ENCODE data around the gene GAP43. TPM values are rescaled to one million over a fixed set of nuclear protein-coding genes. Genes with fewer than 3 reads are reported as not detected.

GAP43 gene
- total RNA-seq, 2 experiments from 2014 or later, result not detected

GRCh38 chr3:115635406-115635805 is 12.1 kb downstream of the GAP43 start:
- no peak for DNase-seq
- Mint-ChIP-seq H3K27me3 (peaks cover 6% of the 10 kb centered on the region), H3K36me3 (peaks cover 3% of the 10 kb centered on the region), H3K4me1 (peaks cover 5% of the 10 kb centered on the region), H3K4me3 (no peak overlapping the region), H3K9me3 (ENCODE audit: low read depth) (peaks cover 2% of the 10 kb centered on the region), H3K27ac (no peak overlapping the region)
- CTCF ChIA-PET, result no interaction called here
- ATAC-seq, result no peak

- H3K4me1 Mint-ChIP-seq, result peaks cover 5% of the 10 kb centered on the region
- peaks cover 2% of the 10 kb centered on the region for H3K9me3 Mint-ChIP-seq (ENCODE audit: low read depth)
- H3K27me3 Mint-ChIP-seq, result peaks cover 7% of the 10 kb centered on the region
- no peak for ATAC-seq
- H3K4me3 Mint-ChIP-seq, result no peak overlapping the region
- peaks cover 3% of the 10 kb centered on the region for H3K36me3 Mint-ChIP-seq
- H3K27ac Mint-ChIP-seq, result no peak overlapping the region
- no peak for DNase-seq
- CTCF ChIA-PET, result interaction anchor here (0.7 kb wide), 1 partner anchor 30 kb away, joined by 3 read pairs; no protein-coding TSS in a partner anchor
Observed at GRCh38 chr3:115638241-115638640, 14.9 kb downstream of the GAP43 start.

- CTCF ChIA-PET, result interaction anchor here (0.7 kb wide), 1 partner anchor 29 kb away, joined by 3 read pairs; no protein-coding TSS in a partner anchor
- H3K9me3 Mint-ChIP-seq (ENCODE audit: low read depth), result peaks cover 2% of the 10 kb centered on the region
- peaks cover 5% of the 10 kb centered on the region for H3K4me1 Mint-ChIP-seq
- peaks cover 3% of the 10 kb centered on the region for H3K36me3 Mint-ChIP-seq
- no peak overlapping the region for H3K27ac Mint-ChIP-seq
- no peak for ATAC-seq
- H3K27me3 Mint-ChIP-seq, result peaks cover 7% of the 10 kb centered on the region
- no peak overlapping the region for H3K4me3 Mint-ChIP-seq
- no peak for DNase-seq
Observed at GRCh38 chr3:115638991-115639390, 15.7 kb downstream of the GAP43 start.

GRCh38 chr3:115644391-115644790 is 21.1 kb downstream of the GAP43 start:
- CTCF ChIA-PET, result no interaction called here

GRCh38 chr3:115646027-115646690 is 22.8 kb downstream of the GAP43 start:
- H3K4me3 Mint-ChIP-seq, result no peak overlapping the region
- H3K27ac Mint-ChIP-seq, result no peak overlapping the region
- CTCF ChIA-PET, result no interaction called here
- H3K9me3 Mint-ChIP-seq (ENCODE audit: low read depth), result no peaks in the 10 kb centered on the region
- no peaks in the 10 kb centered on the region for H3K36me3 Mint-ChIP-seq
- ATAC-seq (no peak), DNase-seq (no peak)
- H3K27me3 Mint-ChIP-seq, result peaks cover 8% of the 10 kb centered on the region
- peaks cover 5% of the 10 kb centered on the region for H3K4me1 Mint-ChIP-seq

More at GRCh38 chr3:115644391-115644790, 21.1 kb downstream of the GAP43 start:
- Mint-ChIP-seq H3K27ac (no peak overlapping the region), H3K4me1 (peaks cover 2% of the 10 kb centered on the region), H3K4me3 (no peak overlapping the region), H3K36me3 (no peaks in the 10 kb centered on the region), H3K27me3 (peaks cover 10% of the 10 kb centered on the region), H3K9me3 (ENCODE audit: low read depth) (no peaks in the 10 kb centered on the region)
- ATAC-seq (no peak), DNase-seq (no peak)

- no peak for ATAC-seq
- peaks cover 5% of the 10 kb centered on the region for H3K4me1 Mint-ChIP-seq
- H3K27me3 Mint-ChIP-seq, result peaks cover 3% of the 10 kb centered on the region
- no peaks in the 10 kb centered on the region for H3K36me3 Mint-ChIP-seq
- no peak for DNase-seq
- no peaks in the 10 kb centered on the region for H3K9me3 Mint-ChIP-seq (ENCODE audit: low read depth)
- H3K27ac Mint-ChIP-seq, result no peak overlapping the region
- CTCF ChIA-PET, result no interaction called here
- H3K4me3 Mint-ChIP-seq, result no peak overlapping the region
Observed at GRCh38 chr3:115648559-115648958, 25.2 kb downstream of the GAP43 start.

- no peak for DNase-seq
- CTCF ChIA-PET, result interaction anchor here (0.7 kb wide), 1 partner anchor 125 kb away, joined by 3 read pairs; no protein-coding TSS in a partner anchor
- H3K36me3 Mint-ChIP-seq, result no peaks in the 10 kb centered on the region
- H3K9me3 Mint-ChIP-seq (ENCODE audit: low read depth), result no peaks in the 10 kb centered on the region
- no peak overlapping the region for H3K27ac Mint-ChIP-seq
- no peak overlapping the region for H3K4me3 Mint-ChIP-seq
- H3K4me1 Mint-ChIP-seq, result peaks cover 7% of the 10 kb centered on the region
- H3K27me3 Mint-ChIP-seq, result peaks cover 2% of the 10 kb centered on the region
- ATAC-seq, result no peak
Observed at GRCh38 chr3:115651087-115651486, 27.8 kb downstream of the GAP43 start.

GRCh38 chr3:115651599-115651998 is 28.3 kb downstream of the GAP43 start:
- H3K27ac Mint-ChIP-seq, result no peak overlapping the region
- no peaks in the 10 kb centered on the region for H3K9me3 Mint-ChIP-seq (ENCODE audit: low read depth)
- peaks cover 10% of the 10 kb centered on the region for H3K4me1 Mint-ChIP-seq
- H3K36me3 Mint-ChIP-seq, result no peaks in the 10 kb centered on the region
- peaks cover 2% of the 10 kb centered on the region for H3K27me3 Mint-ChIP-seq
- ATAC-seq (no peak), DNase-seq (no peak)
- CTCF ChIA-PET, result no interaction called here
- no peak overlapping the region for H3K4me3 Mint-ChIP-seq

GRCh38 chr3:115652738-115653137 is 29.4 kb downstream of the GAP43 start:
- H3K27ac Mint-ChIP-seq, result no peak overlapping the region
- CTCF ChIA-PET, result no interaction called here
- no peak for ATAC-seq

GRCh38 chr3:115655761-115656282 is 32.5 kb downstream of the GAP43 start:
- ATAC-seq, result no peak
- CTCF ChIA-PET, result interaction anchor here (1.5 kb wide), 1 partner anchor 129 kb away, joined by 4 read pairs; no protein-coding TSS in a partner anchor

More at GRCh38 chr3:115652738-115653137, 29.4 kb downstream of the GAP43 start:
- H3K4me1 Mint-ChIP-seq, result peaks cover 19% of the 10 kb centered on the region
- H3K4me3 Mint-ChIP-seq, result no peak overlapping the region
- no peaks in the 10 kb centered on the region for H3K9me3 Mint-ChIP-seq (ENCODE audit: low read depth)
- H3K36me3 Mint-ChIP-seq, result no peaks in the 10 kb centered on the region
- peaks cover 2% of the 10 kb centered on the region for H3K27me3 Mint-ChIP-seq
- DNase-seq, result no peak

GRCh38 chr3:115657168-115657567 is 33.9 kb downstream of the GAP43 start:
- H3K27me3 Mint-ChIP-seq, result peaks cover 5% of the 10 kb centered on the region
- ATAC-seq (no peak), DNase-seq (no peak)
- peak overlapping the region; percentile 37 for H3K4me3 Mint-ChIP-seq
- CTCF ChIA-PET, result interaction anchor here (0.9 to 1.5 kb wide), 4 partner anchors 10 to 127 kb away, joined by 3 to 4 read pairs (median 3); no protein-coding TSS in a partner anchor
- no peaks in the 10 kb centered on the region for H3K9me3 Mint-ChIP-seq (ENCODE audit: low read depth)
- H3K36me3 Mint-ChIP-seq, result peaks cover 2% of the 10 kb centered on the region
- peak overlapping the region; percentile 45 for H3K27ac Mint-ChIP-seq
- H3K4me1 Mint-ChIP-seq, result peaks cover 31% of the 10 kb centered on the region

More at GRCh38 chr3:115655761-115656282, 32.5 kb downstream of the GAP43 start:
- no peak for DNase-seq
- H3K4me3 Mint-ChIP-seq, result no peak overlapping the region
- H3K36me3 Mint-ChIP-seq, result peaks cover 2% of the 10 kb centered on the region
- peaks cover 5% of the 10 kb centered on the region for H3K27me3 Mint-ChIP-seq
- H3K9me3 Mint-ChIP-seq (ENCODE audit: low read depth), result no peaks in the 10 kb centered on the region
- H3K27ac Mint-ChIP-seq, result no peak overlapping the region
- H3K4me1 Mint-ChIP-seq, result peaks cover 31% of the 10 kb centered on the region

- CTCF ChIA-PET, result interaction anchor here (0.9 to 1.1 kb wide), 3 partner anchors 10 to 39 kb away, joined by 3 read pairs; no protein-coding TSS in a partner anchor
- peaks cover 2% of the 10 kb centered on the region for H3K36me3 Mint-ChIP-seq
Observed at GRCh38 chr3:115658032-115658336, 34.7 kb downstream of the GAP43 start.

GRCh38 chr3:115658337-115659181 is 35.2 kb downstream of the GAP43 start:
- Mint-ChIP-seq H3K4me1 (peaks cover 33% of the 10 kb centered on the region), H3K4me3 (peak overlapping the region; percentile 89), H3K27me3 (peaks cover 5% of the 10 kb centered on the region), H3K27ac (peak overlapping the region; percentile 91), H3K36me3 (peaks cover 2% of the 10 kb centered on the region), H3K9me3 (ENCODE audit: low read depth) (no peaks in the 10 kb centered on the region)
- peak; percentile 92 for ATAC-seq
- CTCF ChIA-PET, result interaction anchor here (0.9 to 2.0 kb wide), 3 partner anchors 9 to 126 kb away, joined by 3 to 10 read pairs (median 3); no protein-coding TSS in a partner anchor
- DNase-seq, result peak; percentile 81

More at GRCh38 chr3:115658032-115658336, 34.7 kb downstream of the GAP43 start:
- no peak for DNase-seq
- no peak for ATAC-seq
- peak overlapping the region; percentile 91 for H3K27ac Mint-ChIP-seq
- peaks cover 5% of the 10 kb centered on the region for H3K27me3 Mint-ChIP-seq
- peak overlapping the region; percentile 89 for H3K4me3 Mint-ChIP-seq
- peaks cover 31% of the 10 kb centered on the region for H3K4me1 Mint-ChIP-seq
- H3K9me3 Mint-ChIP-seq (ENCODE audit: low read depth), result no peaks in the 10 kb centered on the region

All from activated CD8-positive, alpha-beta memory T cell treated with anti-CD3 and anti-CD28 coated beads, Interleukin-2, amount 10 ng/mL, durations not matched to agents 7 days and 5 days (primary cell).